Heart right ventricle (tissue), 16 donors: ENCODE results near the gene COL6A3. TPM values are rescaled to one million over a fixed set of nuclear protein-coding genes. Genes with fewer than 3 reads are reported as not detected.

Experiments
- ATAC-seq, 8 donors: fragments of 200-7000 bp; cut with Tn5 transposase; one replicate each; pipeline ENCODE4 v1.9.1; 2020; ENCODE audit warnings: mild to moderate bottlenecking in 8 of 8, moderate library complexity in 8 of 8, moderate number of reproducible peaks in 1 of 8
- DNase-seq, 2 donors: peaks; one replicate each; pipeline ENCODE4 v3.0.0-alpha.2; 2020
- H3K27ac ChIP-seq, 10 donors: fragments of 200-600 bp; sonication (generic) in 2 of 10; one replicate each; pipeline versions ENCODE4 v1.5.0 to v1.8.0; 2020 to 2022; ENCODE audit warnings: mild to moderate bottlenecking in 3 of 10
- H3K27me3 ChIP-seq, 7 donors: fragments of 200-600 bp; one replicate each; pipeline ENCODE4 v1.8.0; 2021 to 2022; ENCODE audit warnings: mild to moderate bottlenecking in 2 of 7
- H3K36me3 ChIP-seq, 9 donors: fragments of 200-600 bp; sonication (generic) in 1 of 9; one replicate each; pipeline versions ENCODE4 v1.5.0 to v1.8.0; 2020 to 2022; ENCODE audit warnings: mild to moderate bottlenecking in 2 of 9
- H3K4me1 ChIP-seq, 9 donors: fragments of 200-600 bp; sonication (generic) in 1 of 9; one replicate each; pipeline versions ENCODE4 v1.5.0 to v1.8.0; 2020 to 2022; ENCODE audit warnings: mild to moderate bottlenecking in 4 of 9
- H3K4me3 ChIP-seq, 10 donors: fragments of 200-600 bp; sonication (generic) in 2 of 10; one replicate each; pipeline versions ENCODE4 v1.5.0 to v1.8.0; 2020 to 2022; ENCODE audit warnings: mild to moderate bottlenecking in 7 of 10, moderate library complexity in 2 of 10
- H3K9me3 ChIP-seq, 11 donors: fragments of 200-600 bp in 10 of 11; sonication (generic) in 2 of 11; one replicate each; pipeline versions ENCODE4 v1.5.0 to v1.8.0; 2013 to 2022; ENCODE audit warnings: mild to moderate bottlenecking in 2 of 11, control low read depth in 1 of 11, moderate library complexity in 1 of 11
- WGBS, 2 donors: extraction: QIAGEN DNeasy Blood & Tissue Kit; methylation state at CpG; one replicate each; pipeline ENCODE4 v1.1.7; 2013; ENCODE audit warnings: inconsistent platforms in 1 of 2; 5-methylcytosine and 5-hydroxymethylcytosine counted together
- intact Hi-C, 10 donors: fragments of 100-400 bp; cut with DNase I; formaldehyde crosslinking; loops; one replicate each; pipeline versions ENCODE4 v1.11.1 to v1.14.2; 2022
- polyA plus RNA-seq, 2 donors: library from polyadenylated mRNA; stranded (reverse); fragments of 200-250 nt; gene quantifications; one replicate each; pipeline ENCODE4 v1.2.3, GENCODE V29; 2013
- total RNA-seq, 10 donors: library from RNA; stranded (reverse); fragmentation: NEBNext Ultra II Directional in 3 of 10; extraction: Animal tissue kit (Norgen Biotek cat#: 25700) in 3 of 10; gene quantifications; one replicate each; pipeline versions ENCODE4 v1.2.1 to v1.2.4, GENCODE V29; 2021 to 2023
- TF ChIP-seq, protein P1 (sequence below), 9 donors: fragments of 200-600 bp; sonication (generic) in 2 of 9; IDR thresholded peaks; one replicate each; pipeline versions ENCODE4 v1.5.0 to v1.8.0; 2021 to 2022; ENCODE audit warnings: antibody characterized with exemption in 9 of 9, mild to moderate bottlenecking in 5 of 9, moderate library complexity in 1 of 9
- donor health status: Arrhythmogenic right ventricular cardiomyopathy.
- donor health status: ischemic (EF 13 %, LVEDD 7.1; RV severe dilation, severe dysfunction).
- donor health status: healthy with polysubstance abuse.
- donor health status: DM: no; HTN: yes; CAD: no.
- donor health status: DM: no; HTN: no; CAD: no.
- donor health status: ischemic (EF 25% LVEDD 6.9; RV normal size, moderate dysfunction).
- donor health status: ischemic (EF 25% LVEDD 5.7; RV mildly dilated, moderate dysfunction).
- donor health status: healthy.
- donor health status: DM: yes; HTN: yes; CAD: no.
- donor health status: Ischemic cardiomyopathy.
- donor health status: ischemic (EF 35%, LVEDD 5.7; RV mildly dilated, moderate dysfunction).
- donor health status: nonischemic (EF 11% LVEDD 7.7; RV severe dilation, severe dysfunction).
- donor health status: DM: yes; HTN: yes; CAD: no.
- donor health status: PGD.
- donor health status: ischemic (EF 29% LVEDD 5.4; RV normal size, mild dysfunction).
- donor health status: nonischemic (EF 23%, LVEDD 6.1; RV moderate dilation, normal function).

COL6A3 gene
- total and polyA plus RNA-seq, 12 donors, result 27.7 to 222 (median 47.5) TPM

- no peak for DNase-seq
- intact Hi-C loops, result loop anchor here in 2 of 10 donors (10.0 kb wide), 2 partner anchors 107 to 147 kb away; no protein-coding TSS in a partner anchor
- TF ChIP-seq, protein P1, sequence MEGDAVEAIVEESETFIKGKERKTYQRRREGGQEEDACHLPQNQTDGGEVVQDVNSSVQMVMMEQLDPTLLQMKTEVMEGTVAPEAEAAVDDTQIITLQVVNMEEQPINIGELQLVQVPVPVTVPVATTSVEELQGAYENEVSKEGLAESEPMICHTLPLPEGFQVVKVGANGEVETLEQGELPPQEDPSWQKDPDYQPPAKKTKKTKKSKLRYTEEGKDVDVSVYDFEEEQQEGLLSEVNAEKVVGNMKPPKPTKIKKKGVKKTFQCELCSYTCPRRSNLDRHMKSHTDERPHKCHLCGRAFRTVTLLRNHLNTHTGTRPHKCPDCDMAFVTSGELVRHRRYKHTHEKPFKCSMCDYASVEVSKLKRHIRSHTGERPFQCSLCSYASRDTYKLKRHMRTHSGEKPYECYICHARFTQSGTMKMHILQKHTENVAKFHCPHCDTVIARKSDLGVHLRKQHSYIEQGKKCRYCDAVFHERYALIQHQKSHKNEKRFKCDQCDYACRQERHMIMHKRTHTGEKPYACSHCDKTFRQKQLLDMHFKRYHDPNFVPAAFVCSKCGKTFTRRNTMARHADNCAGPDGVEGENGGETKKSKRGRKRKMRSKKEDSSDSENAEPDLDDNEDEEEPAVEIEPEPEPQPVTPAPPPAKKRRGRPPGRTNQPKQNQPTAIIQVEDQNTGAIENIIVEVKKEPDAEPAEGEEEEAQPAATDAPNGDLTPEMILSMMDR (IDR thresholded peaks at IDR 0.05), result no peak
- Histone ChIP-seq H3K27me3 (no peaks in the 10 kb centered on the region), H3K9me3 (no peaks in the 10 kb centered on the region), H3K36me3 (no peaks in the 10 kb centered on the region), H3K4me3 (no peak overlapping the region), H3K27ac (no peak overlapping the region), H3K4me1 (peaks cover 11 to 47% (median 35%) of the 10 kb centered on the region in 9 donors)
- no peak for ATAC-seq
- 85 to 96% methylated on average over 12 of the region's 12 CpGs for WGBS, 2 donors
Observed at GRCh38 chr2:237312021-237312755, 101.8 kb downstream of the COL6A3 start.

GRCh38 chr2:237310515-237311114, 103.3 kb downstream of the COL6A3 start:
- H3K27me3 ChIP-seq, result no peaks in the 10 kb centered on the region
- no peaks in the 10 kb centered on the region for H3K36me3 ChIP-seq
- no peaks in the 10 kb centered on the region for H3K9me3 ChIP-seq
- peaks cover 7 to 37% (median 24%) of the 10 kb centered on the region in 9 donors for H3K4me1 ChIP-seq
- peak overlapping the region in 1 of 10 donors; percentile 11 for H3K27ac ChIP-seq
- ATAC-seq (peak in 1 of 8 donors; percentile 15), DNase-seq (no peak)
- intact Hi-C loops, result loop anchor here in 2 of 10 donors (10.0 kb wide), 2 partner anchors 106 to 146 kb away; no protein-coding TSS in a partner anchor
- H3K4me3 ChIP-seq, result no peak overlapping the region
- WGBS, 2 donors, result 86 to 89% methylated on average over 14 of the region's 14 CpGs
- TF ChIP-seq, protein P1 (IDR thresholded peaks at IDR 0.05), result no peak

GRCh38 chr2:237309416-237309815, 104.5 kb downstream of the COL6A3 start:
- H3K4me1 ChIP-seq, result peaks cover 0 to 25% (median 12%) of the 10 kb centered on the region in 9 donors
- TF ChIP-seq, protein P1 (IDR thresholded peaks at IDR 0.05), result no peak
- 17 to 43% methylated on average over 4 of the region's 4 CpGs for WGBS, 2 donors
- DNase-seq, result no peak
- no peaks in the 10 kb centered on the region for H3K36me3 ChIP-seq
- no peak overlapping the region for H3K4me3 ChIP-seq
- no peaks in the 10 kb centered on the region for H3K27me3 ChIP-seq
- intact Hi-C loops, result no loop called here
- peaks cover 0 to 2% (median 0%) of the 10 kb centered on the region in 11 donors for H3K9me3 ChIP-seq
- no peak for ATAC-seq
- H3K27ac ChIP-seq, result peak overlapping the region in 5 of 10 donors; percentile 2 to 68 (median 9)

DNA sequence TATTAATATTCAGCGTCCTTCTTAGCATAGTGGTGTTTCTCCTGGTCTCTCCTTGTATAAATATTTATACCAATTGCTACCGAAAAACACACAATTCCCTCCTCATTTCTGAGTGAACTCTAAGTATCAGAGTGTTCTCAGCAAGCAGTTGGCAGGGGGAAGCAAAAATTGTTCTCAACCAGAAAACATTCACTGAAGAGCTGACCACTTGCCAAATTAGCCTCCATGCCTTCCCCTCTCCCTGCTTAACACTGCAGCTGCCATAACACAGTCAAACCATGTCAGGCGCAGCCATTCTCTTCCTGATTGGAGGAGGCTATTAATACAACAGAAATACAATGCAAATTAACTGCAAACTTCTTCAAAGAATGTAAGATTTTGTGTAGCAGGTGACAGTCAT, 105.0 kb downstream of the COL6A3 start:
- TF ChIP-seq, protein P1 (IDR thresholded peaks at IDR 0.05), result no peak
- DNase-seq, result no peak
- intact Hi-C loops, result no loop called here
- Histone ChIP-seq H3K27ac (peak overlapping the region in 5 of 10 donors; percentile 2 to 68 (median 9)), H3K4me1 (peaks cover 0 to 21% (median 10%) of the 10 kb centered on the region in 9 donors), H3K27me3 (no peaks in the 10 kb centered on the region), H3K4me3 (no peak overlapping the region), H3K9me3 (peaks cover 0 to 6% (median 0%) of the 10 kb centered on the region in 11 donors), H3K36me3 (no peaks in the 10 kb centered on the region)
- ATAC-seq, result peak in 4 of 8 donors; percentile 38 to 75 (median 64)
- WGBS, 2 donors, result 74 to 75% methylated on average over 3 of the region's 3 CpGs
